ENCODE results near the gene ERCC2. TPM values are rescaled to one million over a fixed set of nuclear protein-coding genes. Genes with fewer than 3 reads are reported as not detected.

The ERCC2 gene
- total and polyA plus RNA-seq, 2 of the 4 experiments (the other 2 are of a cell fraction), result 30.6 to 66.5 TPM

- peaks cover 36% of the 10 kb centered on the region for H3K36me3 ChIP-seq (ENCODE audit: control insufficient read depth, insufficient read depth, low read length)
- H3K9ac ChIP-seq (ENCODE audit: low read depth, low read length), result no peak overlapping the region
- intact Hi-C loops (cut with micrococcal nuclease), result no loop called here
- dilution Hi-C loops (cut with HindIII; ENCODE audit: low sequenced_read_pairs, unreplicated experiment), result no loop called here
- CTCF ChIA-PET, result no interaction called here
- H4K91ac ChIP-seq (ENCODE audit: insufficient read depth, low read depth, low read length), result no peak overlapping the region
- no TSS peak for BruUV-seq (replicated peaks)
- no peaks in the 10 kb centered on the region for H3K27me3 ChIP-seq (ENCODE audit: control insufficient read depth, insufficient read depth, low read length)
- DNase-seq (no peak), ATAC-seq (ENCODE audit: low read depth) (no peak)
- no peak overlapping the region for H3K4ac ChIP-seq (ENCODE audit: low read depth, low read length)
- no peak overlapping the region for H2AFZ ChIP-seq (replicated peaks; ENCODE audit: low read length, poor library complexity)
- no peaks in the 10 kb centered on the region for H4K20me1 ChIP-seq (ENCODE audit: insufficient read depth, low read length)
- H4K5ac ChIP-seq (ENCODE audit: low read depth, low read length), result no peak overlapping the region
- no peaks in the 10 kb centered on the region for H3K9me3 ChIP-seq (ENCODE audit: control insufficient read depth, insufficient read depth, low read length)
- no peak overlapping the region for H2BK15ac ChIP-seq (ENCODE audit: low read depth, low read length)
- H2BK5ac ChIP-seq (ENCODE audit: low read depth, low read length, poor library complexity, severe bottlenecking), result no peak overlapping the region
- no peak overlapping the region for H2AK9ac ChIP-seq (replicated peaks; ENCODE audit: low read depth, low read length, poor library complexity)
- H3K27ac ChIP-seq (ENCODE audit: insufficient read depth, low read length), result no peak overlapping the region
- H2AK5ac ChIP-seq (ENCODE audit: low read depth, low read length), result no peak overlapping the region
- no peak overlapping the region for H3K4me2 ChIP-seq (ENCODE audit: low read depth, low read length)
- WGBS, 2 experiments (ENCODE audit: extremely low coverage in 2 of 2, insufficient read length in 1 of 2), result 78% methylated on average over 5 of the region's 16 CpGs; no CpG with 5 or more reads in 1 of the 2 experiments
- no peak overlapping the region for H3K23ac ChIP-seq (ENCODE audit: low read depth, low read length)
- in situ Hi-C loops (cut with MboI; ENCODE audit: low sequenced_read_pairs), result no loop called here
- H3K14ac ChIP-seq (replicated peaks; ENCODE audit: low read depth, low read length), result no peak overlapping the region
- no peak overlapping the region for H4K8ac ChIP-seq (ENCODE audit: low read depth in 2 of 2, low read length in 2 of 2)
- no peaks in the 10 kb centered on the region for H3K4me1 ChIP-seq (ENCODE audit: control insufficient read depth, insufficient read depth, low read length)
- no peak overlapping the region for H3K4me3 ChIP-seq (ENCODE audit: insufficient read depth, low read depth, low read length)
- POLR2A ChIA-PET (ENCODE audit: unreplicated experiment), result no interaction called here
- no peaks in the 10 kb centered on the region for H3K9me1 ChIP-seq (ENCODE audit: insufficient read depth, low read length)
- H3K56ac ChIP-seq (ENCODE audit: extremely low read depth, insufficient read depth, low read length), result no peak overlapping the region
- TF ChIP-seq CTCF (conservative IDR thresholded peaks at IDR 0.05; ENCODE audit: low read depth, low read length), result no peak
- no peak for TF ChIP-seq CEBPB (IDR thresholded peaks at IDR 0.05; ENCODE audit: low read depth, low read length)
- no peak for TF ChIP-seq MXI1 (IDR thresholded peaks at IDR 0.05; ENCODE audit: borderline replicate concordance, low read depth, low read length)
- no peak for TF ChIP-seq RFX5 (IDR thresholded peaks at IDR 0.05; ENCODE audit: low read depth, low read length)
- TF ChIP-seq MAZ (IDR thresholded peaks at IDR 0.05; ENCODE audit: borderline replicate concordance, low read depth, low read length), result no peak
- TF ChIP-seq RCOR1 (IDR thresholded peaks at IDR 0.05; ENCODE audit: insufficient replicate concordance, low read length), result no peak
- TF ChIP-seq, protein P1, sequence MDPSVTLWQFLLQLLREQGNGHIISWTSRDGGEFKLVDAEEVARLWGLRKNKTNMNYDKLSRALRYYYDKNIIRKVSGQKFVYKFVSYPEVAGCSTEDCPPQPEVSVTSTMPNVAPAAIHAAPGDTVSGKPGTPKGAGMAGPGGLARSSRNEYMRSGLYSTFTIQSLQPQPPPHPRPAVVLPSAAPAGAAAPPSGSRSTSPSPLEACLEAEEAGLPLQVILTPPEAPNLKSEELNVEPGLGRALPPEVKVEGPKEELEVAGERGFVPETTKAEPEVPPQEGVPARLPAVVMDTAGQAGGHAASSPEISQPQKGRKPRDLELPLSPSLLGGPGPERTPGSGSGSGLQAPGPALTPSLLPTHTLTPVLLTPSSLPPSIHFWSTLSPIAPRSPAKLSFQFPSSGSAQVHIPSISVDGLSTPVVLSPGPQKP (IDR thresholded peaks at IDR 0.05; ENCODE audit: borderline replicate concordance, low read depth, low read length), result no peak
- TF ChIP-seq FOS (IDR thresholded peaks at IDR 0.05; ENCODE audit: low read depth, low read length), result no peak
- TF ChIP-seq MAFK (IDR thresholded peaks at IDR 0.05; ENCODE audit: low read depth, low read length), result no peak
- TF ChIP-seq SMC3 (IDR thresholded peaks at IDR 0.05; ENCODE audit: low read depth, low read length), result no peak
- TF ChIP-seq USF2 (IDR thresholded peaks at IDR 0.05; ENCODE audit: low read depth, low read length), result no peak
- no peak for TF ChIP-seq POLR2A (IDR thresholded peaks at IDR 0.05; ENCODE audit: low read depth, low read length)
- TF ChIP-seq RAD21 (IDR thresholded peaks at IDR 0.05; ENCODE audit: low read length), result no peak
- TF ChIP-seq NFE2L2 (IDR thresholded peaks at IDR 0.05; ENCODE audit: low read depth, low read length), result no peak
- no peak for TF ChIP-seq BHLHE40 (IDR thresholded peaks at IDR 0.05; ENCODE audit: low read depth, low read length)
- no peak for TF ChIP-seq CHD1 (IDR thresholded peaks at IDR 0.05; ENCODE audit: low read depth, low read length)
- H2BK120ac ChIP-seq (ENCODE audit: low read depth, low read length), result no peak overlapping the region
- no peak overlapping the region for H3K18ac ChIP-seq (ENCODE audit: low read depth, low read length)
- peaks cover 7 to 14% of the 10 kb centered on the region in 2 experiments for H3K79me1 ChIP-seq (ENCODE audit: low read depth in 1 of 2, low read length in 2 of 2)
- no peak overlapping the region for H2BK20ac ChIP-seq (ENCODE audit: low read depth, low read length)
These were observed 8.1 kb downstream of the ERCC2 start for GRCh38 chr19:45362291-45362690.

All from IMR-90 (cell line).